GM12878 (cell line): ENCODE measurements around the gene PRKAA1. TPM values are rescaled to one million over a fixed set of nuclear protein-coding genes. Genes with fewer than 3 reads are reported as not detected.

ENCODE experiments used
- BRCA1 ChIP-seq: IDR thresholded peaks from 2 replicates; pipeline ENCODE4 v1.6.1; 2011; ENCODE audit warnings: low read depth, low read length, improper control_type of control experiment
- NR2C1 ChIP-seq: fragments of 450-650 bp; IDR thresholded peaks from 2 replicates; pipeline ENCODE4 v1.6.1; 2017; ENCODE audit warnings: antibody characterized with exemption, mild to moderate bottlenecking, moderate library complexity
- SREBF1 ChIP-seq: IDR thresholded peaks from 2 replicates; pipeline ENCODE4 v1.6.1; 2012; ENCODE audit warnings: mild to moderate bottlenecking, low read length
- ZBED1 ChIP-seq: IDR thresholded peaks from 2 replicates; pipeline ENCODE4 v1.6.1; 2016; ENCODE audit warnings: borderline replicate concordance
- ZNF217 ChIP-seq: fragments of 450-650 bp; IDR thresholded peaks from 2 replicates; pipeline ENCODE4 v1.6.1; 2017; ENCODE audit warnings: antibody characterized with exemption, mild to moderate bottlenecking
- polyA plus RNA-seq, 11 experiments: library from polyadenylated mRNA; depleted of rRNA in 4 of 11; unstranded in 6 of 11; stranded (reverse) in 5 of 11; fragments of >200 nt; fragmentation: Nextera tagmentation in 4 of 11; fragmentation: Illumina TruSeq in 1 of 11; extraction: Ambion mirVana in 4 of 11; extraction: Trizol in 1 of 11; gene quantifications; 1 replicate in 1 of 11; 2 replicates in 10 of 11; pipeline versions ENCODE4 v1.2.1 to v1.2.3, GENCODE V29; 2011 to 2016; ENCODE audit warnings: inconsistent platforms in 2 of 11, missing spikeins in 2 of 11, low read depth in 1 of 11
- total RNA-seq, 4 experiments: library from RNA; depleted of rRNA in 3 of 4; stranded (reverse); fragments of >200 nt in 3 of 4; fragmentation: Illumina TruSeq in 1 of 4; extraction: Trizol in 1 of 4; gene quantifications; 2 replicates each; pipeline versions ENCODE4 v1.2.1 to v1.2.3, GENCODE V29; 2013 to 2021
- TF ChIP-seq, protein P1 (sequence below): fragments of 450-650 bp; IDR thresholded peaks from 2 replicates; pipeline ENCODE4 v1.6.1; 2017; ENCODE audit warnings: antibody characterized with exemption, mild to moderate bottlenecking, moderate library complexity
- TF ChIP-seq, protein P2 (sequence below), 3 experiments: IDR thresholded peaks in 2 of 3; conservative IDR thresholded peaks in 1 of 3; 2 replicates each; pipeline ENCODE4 v1.5.1; 2011; ENCODE audit warnings: low read depth in 3 of 3, low read length in 3 of 3, mild to moderate bottlenecking in 3 of 3, control low read depth in 2 of 3, moderate library complexity in 2 of 3, inconsistent platforms in 1 of 3, mixed read lengths in 1 of 3; ENCODE audit not compliant: control insufficient read depth in 2 of 3, insufficient read depth in 1 of 3; ENCODE audit errors: extremely low read depth in 1 of 3

Gene PRKAA1
- total and polyA plus RNA-seq, 10 of the 15 experiments (the other 5 are each of a cell fraction or from before 2014, with no cell fraction given) = 13.6 to 55.5 (median 29.6) TPM

DNA sequence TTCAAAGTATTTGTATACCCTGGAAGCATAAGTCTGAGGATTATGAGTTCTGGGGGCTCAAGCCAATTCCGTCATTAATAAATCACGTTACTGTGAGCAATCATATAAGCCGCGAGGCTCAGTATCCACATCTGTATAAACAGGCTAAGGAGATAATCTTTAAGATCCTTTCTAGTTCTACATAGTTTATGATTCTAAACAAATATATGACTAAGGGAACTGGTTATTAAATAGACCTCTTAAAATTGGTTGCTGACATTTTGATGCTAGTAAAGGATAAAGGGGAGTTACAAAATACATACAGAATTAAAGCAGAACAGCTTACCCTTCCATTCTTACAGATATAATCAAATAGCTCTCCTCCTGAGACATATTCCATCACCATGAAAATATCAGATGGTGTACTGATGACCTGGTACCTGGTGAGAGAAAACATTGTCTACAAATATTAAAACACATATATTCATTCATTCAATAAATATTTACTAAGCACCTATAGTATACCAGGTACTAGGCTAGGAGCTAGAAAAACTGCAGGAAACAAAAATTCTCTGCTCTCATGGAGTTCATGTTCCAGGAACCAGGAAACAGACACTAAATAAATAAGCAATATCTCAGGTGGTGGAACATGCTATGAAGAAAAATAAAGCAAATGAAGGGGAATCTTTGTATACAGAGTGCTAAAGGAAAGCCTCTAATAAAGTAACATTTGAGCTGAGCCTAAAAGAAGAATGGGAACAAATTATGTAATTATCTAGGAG is 22.9 kb downstream of the PRKAA1 start (continued):
- TF ChIP-seq SREBF1 = no peak
- TF ChIP-seq, protein P1, sequence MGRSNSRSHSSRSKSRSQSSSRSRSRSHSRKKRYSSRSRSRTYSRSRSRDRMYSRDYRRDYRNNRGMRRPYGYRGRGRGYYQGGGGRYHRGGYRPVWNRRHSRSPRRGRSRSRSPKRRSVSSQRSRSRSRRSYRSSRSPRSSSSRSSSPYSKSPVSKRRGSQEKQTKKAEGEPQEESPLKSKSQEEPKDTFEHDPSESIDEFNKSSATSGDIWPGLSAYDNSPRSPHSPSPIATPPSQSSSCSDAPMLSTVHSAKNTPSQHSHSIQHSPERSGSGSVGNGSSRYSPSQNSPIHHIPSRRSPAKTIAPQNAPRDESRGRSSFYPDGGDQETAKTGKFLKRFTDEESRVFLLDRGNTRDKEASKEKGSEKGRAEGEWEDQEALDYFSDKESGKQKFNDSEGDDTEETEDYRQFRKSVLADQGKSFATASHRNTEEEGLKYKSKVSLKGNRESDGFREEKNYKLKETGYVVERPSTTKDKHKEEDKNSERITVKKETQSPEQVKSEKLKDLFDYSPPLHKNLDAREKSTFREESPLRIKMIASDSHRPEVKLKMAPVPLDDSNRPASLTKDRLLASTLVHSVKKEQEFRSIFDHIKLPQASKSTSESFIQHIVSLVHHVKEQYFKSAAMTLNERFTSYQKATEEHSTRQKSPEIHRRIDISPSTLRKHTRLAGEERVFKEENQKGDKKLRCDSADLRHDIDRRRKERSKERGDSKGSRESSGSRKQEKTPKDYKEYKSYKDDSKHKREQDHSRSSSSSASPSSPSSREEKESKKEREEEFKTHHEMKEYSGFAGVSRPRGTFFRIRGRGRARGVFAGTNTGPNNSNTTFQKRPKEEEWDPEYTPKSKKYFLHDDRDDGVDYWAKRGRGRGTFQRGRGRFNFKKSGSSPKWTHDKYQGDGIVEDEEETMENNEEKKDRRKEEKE = no peak
- no peak for TF ChIP-seq ZBED1
- TF ChIP-seq BRCA1 = no peak
- TF ChIP-seq, protein P2, sequence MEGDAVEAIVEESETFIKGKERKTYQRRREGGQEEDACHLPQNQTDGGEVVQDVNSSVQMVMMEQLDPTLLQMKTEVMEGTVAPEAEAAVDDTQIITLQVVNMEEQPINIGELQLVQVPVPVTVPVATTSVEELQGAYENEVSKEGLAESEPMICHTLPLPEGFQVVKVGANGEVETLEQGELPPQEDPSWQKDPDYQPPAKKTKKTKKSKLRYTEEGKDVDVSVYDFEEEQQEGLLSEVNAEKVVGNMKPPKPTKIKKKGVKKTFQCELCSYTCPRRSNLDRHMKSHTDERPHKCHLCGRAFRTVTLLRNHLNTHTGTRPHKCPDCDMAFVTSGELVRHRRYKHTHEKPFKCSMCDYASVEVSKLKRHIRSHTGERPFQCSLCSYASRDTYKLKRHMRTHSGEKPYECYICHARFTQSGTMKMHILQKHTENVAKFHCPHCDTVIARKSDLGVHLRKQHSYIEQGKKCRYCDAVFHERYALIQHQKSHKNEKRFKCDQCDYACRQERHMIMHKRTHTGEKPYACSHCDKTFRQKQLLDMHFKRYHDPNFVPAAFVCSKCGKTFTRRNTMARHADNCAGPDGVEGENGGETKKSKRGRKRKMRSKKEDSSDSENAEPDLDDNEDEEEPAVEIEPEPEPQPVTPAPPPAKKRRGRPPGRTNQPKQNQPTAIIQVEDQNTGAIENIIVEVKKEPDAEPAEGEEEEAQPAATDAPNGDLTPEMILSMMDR (IDR thresholded peaks at IDR 0.05 in 2 of 3, conservative IDR thresholded peaks at IDR 0.05 in 1 of 3; ENCODE audit: control insufficient read depth in 2 of 3, extremely low read depth in 1 of 3, insufficient read depth in 1 of 3, low read depth in 3 of 3, low read length in 3 of 3) = no peak
- TF ChIP-seq NR2C1 = no peak
- no peak for TF ChIP-seq ZNF217
